ELR (cell line): ENCODE data around the gene RAPGEF5.
A peak's percentile ranks its signal among the peaks of the same experiment; 100 is the strongest.

Source experiments
- DNase-seq: peaks from one replicate; pipeline ENCODE4 v3.0.0-alpha.2; 2015; ENCODE audit warnings: low read depth

RAPGEF5 gene

GRCh38 chr7:22356701-22357310 is at the start of gene RAPGEF5:
TSS of gene RAPGEF5 (minus strand) at chr7:22357154. CDS start at chr7:22357060, 94 bp downstream.
- no peak for DNase-seq

- DNase-seq: no peak
Observed at GRCh38 chr7:22406715-22407114, 49.8 kb upstream of the RAPGEF5 start.

GRCh38 chr7:22404421-22405023 is 47.6 kb upstream of the RAPGEF5 start:
- no peak for DNase-seq

GRCh38 chr7:22403344-22403743 is 46.4 kb upstream of the RAPGEF5 start:
- no peak for DNase-seq

- DNase-seq: no peak
Observed at GRCh38 chr7:22402250-22402649, 45.3 kb upstream of the RAPGEF5 start.

- DNase-seq: no peak
Observed at GRCh38 chr7:22400936-22401553, 44.1 kb upstream of the RAPGEF5 start.

- DNase-seq: no peak
Observed at GRCh38 chr7:22400150-22400814, 43.3 kb upstream of the RAPGEF5 start.

- DNase-seq: no peak
Observed at GRCh38 chr7:22399546-22399945, 42.6 kb upstream of the RAPGEF5 start.

GRCh38 chr7:22399091-22399490 is 42.1 kb upstream of the RAPGEF5 start:
- DNase-seq: no peak

- no peak for DNase-seq
Observed at GRCh38 chr7:22397981-22398380, 41.0 kb upstream of the RAPGEF5 start.

- no peak for DNase-seq
Observed at GRCh38 chr7:22395222-22395621, 38.3 kb upstream of the RAPGEF5 start.

GRCh38 chr7:22394739-22395138 is 37.8 kb upstream of the RAPGEF5 start:
- DNase-seq: no peak

- DNase-seq: peak; percentile 8
Observed at GRCh38 chr7:22393913-22394729, 37.2 kb upstream of the RAPGEF5 start.

GRCh38 chr7:22390516-22390915 is 33.6 kb upstream of the RAPGEF5 start:
- no peak for DNase-seq

- no peak for DNase-seq
Observed at GRCh38 chr7:22389892-22390291, 32.9 kb upstream of the RAPGEF5 start.

GRCh38 chr7:22387583-22387982 is 30.6 kb upstream of the RAPGEF5 start:
- DNase-seq: peak; percentile 19

- DNase-seq: no peak
Observed at GRCh38 chr7:22386865-22387264, 29.9 kb upstream of the RAPGEF5 start.

GRCh38 chr7:22386206-22386858 is 29.4 kb upstream of the RAPGEF5 start:
- no peak for DNase-seq

GRCh38 chr7:22385326-22385725 is 28.4 kb upstream of the RAPGEF5 start:
- no peak for DNase-seq

GRCh38 chr7:22380333-22380732 is 23.4 kb upstream of the RAPGEF5 start:
- no peak for DNase-seq

- DNase-seq: no peak
Observed at GRCh38 chr7:22378199-22378980, 21.4 kb upstream of the RAPGEF5 start.
